Right atrium auricular region (tissue), 2 donors: Measurements from ENCODE around the gene PLA2R1. TPM values are rescaled to one million over a fixed set of nuclear protein-coding genes. Genes with fewer than 3 reads are reported as not detected.

ENCODE experiments used
- DNase-seq: peaks from one replicate; pipeline ENCODE4 v3.0.0-alpha.2; 2019; ENCODE audit warnings: low spot score
- H3K27ac ChIP-seq, 2 donors: fragments of 200-600 bp; sonication (generic); 1 replicate in 1 of 2; 2 replicates in 1 of 2; pipeline ENCODE4 v1.5.1; 2016 to 2019
- H3K27me3 ChIP-seq, 2 donors: fragments of 200-600 bp; sonication (generic); one replicate each; pipeline versions ENCODE4 v1.5.1 to v1.6.0; 2017 to 2019
- H3K36me3 ChIP-seq: fragments of 200-600 bp; sonication (generic); one replicate; pipeline ENCODE4 v1.5.1; 2016
- H3K4me1 ChIP-seq, 2 donors: fragments of 200-600 bp; sonication (generic); one replicate each; pipeline versions ENCODE4 v1.5.1 to v1.6.0; 2017 to 2019
- H3K4me3 ChIP-seq, 2 donors: fragments of 200-600 bp; sonication (generic); 1 replicate in 1 of 2; 2 replicates in 1 of 2; pipeline ENCODE4 v1.5.1; 2017 to 2019; ENCODE audit warnings: mild to moderate bottlenecking in 1 of 2, moderate library complexity in 1 of 2
- H3K9me3 ChIP-seq, 2 donors: fragments of 200-600 bp; sonication (generic); one replicate each; pipeline ENCODE4 v1.5.1; 2019
- total RNA-seq, 2 donors: library from RNA; depleted of rRNA; stranded (reverse); fragments of >200 nt; gene quantifications; one replicate each; pipeline ENCODE4 v1.1.0, GENCODE V29; 2016
- TF ChIP-seq, protein P1 (sequence below), 2 donors: fragments of 200-600 bp; sonication (generic); IDR thresholded peaks; one replicate each; pipeline ENCODE4 v1.5.1; 2019; ENCODE audit warnings: antibody characterized with exemption in 2 of 2

Gene PLA2R1
- total RNA-seq, 2 donors from 2014 or later, result 2.8 to 3.3 TPM

DNA sequence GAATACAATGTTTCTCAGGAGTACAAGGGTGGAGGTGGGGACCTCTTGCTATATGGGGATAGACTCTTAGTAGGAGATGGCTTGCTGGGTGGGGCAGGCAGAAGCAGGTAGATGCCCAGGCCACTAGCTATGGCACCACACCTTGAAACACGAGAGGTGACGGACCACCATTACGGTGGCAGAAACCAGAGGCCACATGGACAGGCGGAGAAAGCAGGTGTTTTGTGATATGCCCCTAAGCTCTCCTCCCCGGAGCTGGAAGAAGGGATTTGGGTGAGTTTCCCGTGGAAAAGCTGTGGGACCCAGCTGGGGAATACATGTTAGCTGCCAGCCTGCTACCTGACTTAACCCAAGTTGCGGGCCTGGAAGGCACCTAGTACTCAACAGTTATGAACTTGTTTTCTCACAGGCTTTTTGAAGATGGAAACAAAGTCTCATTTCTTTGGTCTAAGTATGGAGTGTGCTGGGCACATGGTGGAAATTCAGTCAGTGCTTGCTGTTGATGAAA, 16.7 kb downstream of the PLA2R1 start:
- Histone ChIP-seq H3K9me3 (no peaks in the 10 kb centered on the region), H3K4me3 (no peak overlapping the region), H3K36me3 (no peaks in the 10 kb centered on the region), H3K27me3 (no peaks in the 10 kb centered on the region), H3K27ac (no peak overlapping the region), H3K4me1 (no peaks in the 10 kb centered on the region)
- TF ChIP-seq, protein P1, sequence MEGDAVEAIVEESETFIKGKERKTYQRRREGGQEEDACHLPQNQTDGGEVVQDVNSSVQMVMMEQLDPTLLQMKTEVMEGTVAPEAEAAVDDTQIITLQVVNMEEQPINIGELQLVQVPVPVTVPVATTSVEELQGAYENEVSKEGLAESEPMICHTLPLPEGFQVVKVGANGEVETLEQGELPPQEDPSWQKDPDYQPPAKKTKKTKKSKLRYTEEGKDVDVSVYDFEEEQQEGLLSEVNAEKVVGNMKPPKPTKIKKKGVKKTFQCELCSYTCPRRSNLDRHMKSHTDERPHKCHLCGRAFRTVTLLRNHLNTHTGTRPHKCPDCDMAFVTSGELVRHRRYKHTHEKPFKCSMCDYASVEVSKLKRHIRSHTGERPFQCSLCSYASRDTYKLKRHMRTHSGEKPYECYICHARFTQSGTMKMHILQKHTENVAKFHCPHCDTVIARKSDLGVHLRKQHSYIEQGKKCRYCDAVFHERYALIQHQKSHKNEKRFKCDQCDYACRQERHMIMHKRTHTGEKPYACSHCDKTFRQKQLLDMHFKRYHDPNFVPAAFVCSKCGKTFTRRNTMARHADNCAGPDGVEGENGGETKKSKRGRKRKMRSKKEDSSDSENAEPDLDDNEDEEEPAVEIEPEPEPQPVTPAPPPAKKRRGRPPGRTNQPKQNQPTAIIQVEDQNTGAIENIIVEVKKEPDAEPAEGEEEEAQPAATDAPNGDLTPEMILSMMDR (IDR thresholded peaks at IDR 0.05), result no peak
- DNase-seq, result no peak

DNA sequence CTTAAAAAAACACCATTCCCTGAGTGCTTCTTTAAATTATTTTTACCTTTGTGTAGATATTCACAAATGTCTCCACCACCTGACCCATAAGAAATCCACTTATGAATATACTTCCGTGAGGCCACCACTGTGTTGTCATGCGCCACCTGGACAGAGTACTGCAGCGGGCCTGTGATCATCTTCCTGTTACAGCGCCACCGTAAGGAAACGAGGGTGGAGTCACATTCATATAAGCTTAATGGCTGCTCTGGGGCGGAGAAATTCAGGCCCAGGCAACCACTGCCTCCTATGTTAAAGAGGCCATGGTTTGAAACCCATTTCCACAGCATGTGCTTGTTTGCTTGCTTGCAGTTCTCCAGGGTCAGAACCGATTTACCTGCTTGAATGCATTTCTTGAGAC, 17.7 kb downstream of the PLA2R1 start:
- no peak for DNase-seq
- Histone ChIP-seq H3K4me1 (peaks cover 0 to 2% of the 10 kb centered on the region in 2 donors), H3K9me3 (no peaks in the 10 kb centered on the region), H3K27ac (no peak overlapping the region), H3K4me3 (no peak overlapping the region), H3K27me3 (no peaks in the 10 kb centered on the region), H3K36me3 (no peaks in the 10 kb centered on the region)
- TF ChIP-seq, protein P1 (IDR thresholded peaks at IDR 0.05), result no peak

DNA sequence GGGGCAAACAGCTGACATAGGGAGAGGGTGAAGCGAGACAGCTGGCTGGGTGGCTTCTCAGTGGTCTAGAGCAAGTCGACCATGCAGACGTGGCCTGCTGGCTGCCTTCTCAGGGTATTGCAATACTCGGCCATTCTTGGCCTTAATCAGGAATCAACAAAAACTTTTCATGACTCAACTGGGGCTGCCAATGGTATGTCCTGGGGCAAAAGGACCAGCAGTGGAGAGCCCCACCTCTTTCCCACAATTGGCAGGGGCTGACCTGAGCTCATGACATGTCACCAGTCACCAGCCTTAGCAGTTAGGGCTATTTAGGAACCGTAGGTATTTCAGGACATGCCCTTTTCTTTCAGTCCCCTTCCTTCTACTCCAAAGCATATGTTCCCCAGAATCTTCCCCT, 19.1 kb downstream of the PLA2R1 start:
- H3K4me1 ChIP-seq, result peaks cover 0 to 6% of the 10 kb centered on the region in 2 donors
- no peaks in the 10 kb centered on the region for H3K27me3 ChIP-seq
- DNase-seq, result no peak
- H3K27ac ChIP-seq, result no peak overlapping the region
- TF ChIP-seq, protein P1 (IDR thresholded peaks at IDR 0.05), result no peak
- no peaks in the 10 kb centered on the region for H3K9me3 ChIP-seq
- no peak overlapping the region for H3K4me3 ChIP-seq
- no peaks in the 10 kb centered on the region for H3K36me3 ChIP-seq

DNA sequence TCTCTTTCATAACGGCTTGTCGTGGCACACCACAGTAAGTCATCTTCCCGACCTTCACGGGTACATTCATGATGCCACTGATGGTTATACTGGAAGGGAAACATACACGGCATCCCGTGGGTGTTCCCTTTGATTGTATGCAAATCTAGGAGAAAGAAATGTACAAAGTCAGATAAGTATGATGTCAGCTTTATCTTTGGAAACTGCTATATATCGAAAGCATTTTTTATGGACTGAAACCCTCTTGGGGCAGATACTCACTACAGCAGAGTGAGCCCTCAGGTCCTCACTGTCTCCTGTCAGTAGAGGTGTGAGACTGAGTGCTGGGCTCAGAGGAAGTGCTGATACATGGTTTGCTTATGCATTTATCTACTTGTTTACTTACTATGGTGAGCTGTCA, 20.4 kb downstream of the PLA2R1 start:
- H3K4me1 ChIP-seq, result peaks cover 0 to 6% of the 10 kb centered on the region in 2 donors
- no peak for DNase-seq

DNA sequence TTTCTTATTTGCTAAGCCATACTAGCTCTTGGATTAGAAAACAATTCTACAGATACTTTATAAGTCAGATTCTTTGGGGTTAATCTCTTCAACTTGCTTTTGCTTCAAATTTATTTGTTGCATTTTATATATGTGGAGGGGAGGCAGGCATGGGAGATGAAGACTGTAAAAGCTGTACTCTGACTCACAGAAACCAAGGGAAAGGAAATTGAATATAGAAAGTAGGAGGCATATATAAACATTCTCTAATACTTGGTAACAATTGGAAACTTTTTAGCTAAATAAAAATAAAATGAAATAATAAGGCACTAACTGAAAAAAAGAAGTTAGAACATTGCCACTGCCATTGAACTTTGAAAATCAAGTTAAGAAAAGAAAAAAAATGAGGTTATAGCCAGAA, 21.3 kb downstream of the PLA2R1 start:
- Histone ChIP-seq H3K27me3 (no peaks in the 10 kb centered on the region), H3K4me1 (peaks cover 0 to 6% of the 10 kb centered on the region in 2 donors), H3K36me3 (no peaks in the 10 kb centered on the region), H3K27ac (no peak overlapping the region), H3K9me3 (no peaks in the 10 kb centered on the region), H3K4me3 (no peak overlapping the region)
- DNase-seq, result no peak
- TF ChIP-seq, protein P1 (IDR thresholded peaks at IDR 0.05), result no peak

More for the DNA sequence above, 20.4 kb downstream of the PLA2R1 start:
- no peak overlapping the region for H3K27ac ChIP-seq
- no peak overlapping the region for H3K4me3 ChIP-seq
- no peaks in the 10 kb centered on the region for H3K36me3 ChIP-seq
- no peaks in the 10 kb centered on the region for H3K27me3 ChIP-seq
- TF ChIP-seq, protein P1 (IDR thresholded peaks at IDR 0.05), result no peak
- H3K9me3 ChIP-seq, result no peaks in the 10 kb centered on the region
